ENCODE measurements around the gene ATG101. TPM values are rescaled to one million over a fixed set of nuclear protein-coding genes. Genes with fewer than 3 reads are reported as not detected.

The ATG101 gene
- total RNA-seq, 4 donors from 2014 or later, result 33.6 to 65.5 (median 52.6) TPM

- DNase-seq (ENCODE audit: low spot score), result no peak
- no peak for TF ChIP-seq CTCF (IDR thresholded peaks at IDR 0.05)
- ATAC-seq (ENCODE audit: low FRiP score), result no peak
Observed at GRCh38 chr12:52041695-52042123, 28.1 kb upstream of the ATG101 start.

- TF ChIP-seq CTCF (IDR thresholded peaks at IDR 0.05), result no peak
- no peak for ATAC-seq (ENCODE audit: low FRiP score)
- DNase-seq (ENCODE audit: low spot score), result no peak
Observed at GRCh38 chr12:52042706-52043385, 26.9 kb upstream of the ATG101 start.

- ATAC-seq (ENCODE audit: low FRiP score) (peak; percentile 37), DNase-seq (ENCODE audit: low spot score) (no peak)
- no peak for TF ChIP-seq CTCF (IDR thresholded peaks at IDR 0.05)
Observed at GRCh38 chr12:52043386-52044212, 26.2 kb upstream of the ATG101 start.

- DNase-seq (ENCODE audit: low spot score), result no peak
- TF ChIP-seq CTCF (IDR thresholded peaks at IDR 0.05), result no peak
- ATAC-seq (ENCODE audit: low FRiP score), result peak; percentile 60
Observed at GRCh38 chr12:52044292-52044983, 25.3 kb upstream of the ATG101 start.

GRCh38 chr12:52045794-52046199, 24.0 kb upstream of the ATG101 start:
- ATAC-seq (ENCODE audit: low FRiP score) (no peak), DNase-seq (ENCODE audit: low spot score) (no peak)

GRCh38 chr12:52046859-52047258, 22.9 kb upstream of the ATG101 start:
- no peak for TF ChIP-seq CTCF (IDR thresholded peaks at IDR 0.05)
- no peak for DNase-seq (ENCODE audit: low spot score)
- ATAC-seq (ENCODE audit: low FRiP score), result no peak

More at GRCh38 chr12:52045794-52046199, 24.0 kb upstream of the ATG101 start:
- no peak for TF ChIP-seq CTCF (IDR thresholded peaks at IDR 0.05)
